ENCODE results near the gene HNF4A. TPM values are rescaled to one million over a fixed set of nuclear protein-coding genes. Genes with fewer than 3 reads are reported as not detected.

HNF4A gene
- total and polyA plus RNA-seq, 7 donors = 0.27 to 124 (median 52.9) TPM; not detected in 2

DNA sequence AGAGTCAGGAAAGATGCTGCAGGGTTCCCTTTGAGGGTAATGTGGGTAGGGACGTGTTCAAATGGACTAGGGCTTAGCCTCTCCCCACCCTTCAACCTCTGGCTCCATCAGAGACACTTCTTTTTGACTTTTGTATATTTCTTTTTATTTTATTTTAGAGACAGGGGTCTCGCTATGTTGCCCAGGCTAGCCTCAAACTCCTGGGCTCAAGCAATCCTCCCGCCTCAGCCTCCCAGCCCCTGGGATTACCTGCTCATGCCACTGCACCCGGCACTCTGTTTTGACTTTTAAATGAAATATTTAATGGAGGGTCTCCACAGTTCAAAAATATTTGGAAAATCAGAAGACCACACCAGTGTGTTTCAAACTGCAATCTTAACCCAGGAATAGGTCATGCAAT is 8.6 kb downstream of the HNF4A start:
- no peaks in the 10 kb centered on the region for H3K36me3 ChIP-seq
- no peak overlapping the region for H3K27ac ChIP-seq
- no peak overlapping the region for H3K4me3 ChIP-seq
- 90% methylated on average over 4 of the region's 4 CpGs for whole genome bisulfite sequencing, 2 donors
- no peak for TF ChIP-seq POLR2AphosphoS5 (IDR thresholded peaks at IDR 0.05)
- TF ChIP-seq, protein P1, sequence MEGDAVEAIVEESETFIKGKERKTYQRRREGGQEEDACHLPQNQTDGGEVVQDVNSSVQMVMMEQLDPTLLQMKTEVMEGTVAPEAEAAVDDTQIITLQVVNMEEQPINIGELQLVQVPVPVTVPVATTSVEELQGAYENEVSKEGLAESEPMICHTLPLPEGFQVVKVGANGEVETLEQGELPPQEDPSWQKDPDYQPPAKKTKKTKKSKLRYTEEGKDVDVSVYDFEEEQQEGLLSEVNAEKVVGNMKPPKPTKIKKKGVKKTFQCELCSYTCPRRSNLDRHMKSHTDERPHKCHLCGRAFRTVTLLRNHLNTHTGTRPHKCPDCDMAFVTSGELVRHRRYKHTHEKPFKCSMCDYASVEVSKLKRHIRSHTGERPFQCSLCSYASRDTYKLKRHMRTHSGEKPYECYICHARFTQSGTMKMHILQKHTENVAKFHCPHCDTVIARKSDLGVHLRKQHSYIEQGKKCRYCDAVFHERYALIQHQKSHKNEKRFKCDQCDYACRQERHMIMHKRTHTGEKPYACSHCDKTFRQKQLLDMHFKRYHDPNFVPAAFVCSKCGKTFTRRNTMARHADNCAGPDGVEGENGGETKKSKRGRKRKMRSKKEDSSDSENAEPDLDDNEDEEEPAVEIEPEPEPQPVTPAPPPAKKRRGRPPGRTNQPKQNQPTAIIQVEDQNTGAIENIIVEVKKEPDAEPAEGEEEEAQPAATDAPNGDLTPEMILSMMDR (IDR thresholded peaks at IDR 0.05) = no peak
- no peak for TF ChIP-seq POLR2A (IDR thresholded peaks at IDR 0.05)
- no peak for TF ChIP-seq EP300 (IDR thresholded peaks at IDR 0.05)
- intact Hi-C loops (cut with DNase I) = no loop called here
- no peaks in the 10 kb centered on the region for H3K4me1 ChIP-seq
- no peak for DNase-seq
- H3K9me3 ChIP-seq = no peaks in the 10 kb centered on the region
- H3K27me3 ChIP-seq = no peaks in the 10 kb centered on the region

DNA sequence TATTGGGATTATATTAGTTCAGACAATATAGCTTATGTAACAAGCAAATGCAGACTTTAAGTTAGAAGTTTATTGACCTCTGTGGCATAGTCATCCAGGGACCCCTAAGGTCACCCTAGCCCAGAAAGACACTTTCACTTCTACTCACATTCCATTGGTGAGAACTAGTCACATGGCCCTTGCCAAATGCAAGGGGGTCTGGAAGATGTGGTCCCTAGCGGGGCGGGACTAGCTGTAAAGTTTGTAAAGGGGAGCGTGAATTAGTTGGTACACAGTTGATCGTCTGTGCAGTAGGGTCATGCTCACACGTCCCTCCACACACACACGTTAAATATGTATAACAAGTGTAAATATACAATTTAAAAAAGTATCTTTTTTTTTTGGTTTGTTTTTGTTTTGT is 9.3 kb downstream of the HNF4A start:
- no peak for DNase-seq
- H3K4me3 ChIP-seq = no peak overlapping the region
- no peaks in the 10 kb centered on the region for H3K4me1 ChIP-seq
- no peaks in the 10 kb centered on the region for H3K27me3 ChIP-seq
- H3K27ac ChIP-seq = no peak overlapping the region
- no peaks in the 10 kb centered on the region for H3K9me3 ChIP-seq
- 77 to 87% methylated on average over 6 of the region's 6 CpGs for WGBS, 2 donors
- intact Hi-C loops (cut with DNase I) = no loop called here
- no peaks in the 10 kb centered on the region for H3K36me3 ChIP-seq
- TF ChIP-seq POLR2AphosphoS5 (IDR thresholded peaks at IDR 0.05) (no peak), POLR2A (IDR thresholded peaks at IDR 0.05) (no peak), EP300 (IDR thresholded peaks at IDR 0.05) (no peak)
- TF ChIP-seq, protein P1 (IDR thresholded peaks at IDR 0.05) = no peak

DNA sequence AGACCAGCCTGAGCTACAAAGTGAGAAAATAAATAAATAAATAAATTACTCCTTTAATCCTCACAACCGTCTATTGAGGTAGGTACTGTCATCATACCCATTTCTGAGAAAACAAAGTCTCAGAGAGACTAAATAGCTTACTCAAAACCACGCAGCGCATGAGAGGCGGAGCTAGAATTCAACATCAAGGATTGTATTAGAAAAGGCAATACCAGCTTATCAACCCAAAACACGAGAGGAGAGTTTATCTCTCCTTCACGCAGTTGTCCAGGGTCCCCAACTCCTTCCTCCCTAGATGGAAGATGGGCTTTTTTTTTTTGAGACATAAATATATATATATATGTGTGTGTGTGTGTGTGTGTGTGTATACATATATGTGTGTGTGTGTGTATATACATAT is 12.2 kb downstream of the HNF4A start:
- TF ChIP-seq POLR2A (IDR thresholded peaks at IDR 0.05) = no peak
- TF ChIP-seq POLR2AphosphoS5 (IDR thresholded peaks at IDR 0.05) = no peak
- TF ChIP-seq, protein P1 (IDR thresholded peaks at IDR 0.05) = no peak
- no peak for TF ChIP-seq EP300 (IDR thresholded peaks at IDR 0.05)
- Histone ChIP-seq H3K27ac (no peak overlapping the region), H3K36me3 (no peaks in the 10 kb centered on the region), H3K4me1 (no peaks in the 10 kb centered on the region), H3K9me3 (no peaks in the 10 kb centered on the region), H3K4me3 (no peak overlapping the region), H3K27me3 (no peaks in the 10 kb centered on the region)
- DNase-seq = no peak
- WGBS, 2 donors = 88 to 94% methylated on average over 6 of the region's 6 CpGs
- intact Hi-C loops (cut with DNase I) = no loop called here

DNA sequence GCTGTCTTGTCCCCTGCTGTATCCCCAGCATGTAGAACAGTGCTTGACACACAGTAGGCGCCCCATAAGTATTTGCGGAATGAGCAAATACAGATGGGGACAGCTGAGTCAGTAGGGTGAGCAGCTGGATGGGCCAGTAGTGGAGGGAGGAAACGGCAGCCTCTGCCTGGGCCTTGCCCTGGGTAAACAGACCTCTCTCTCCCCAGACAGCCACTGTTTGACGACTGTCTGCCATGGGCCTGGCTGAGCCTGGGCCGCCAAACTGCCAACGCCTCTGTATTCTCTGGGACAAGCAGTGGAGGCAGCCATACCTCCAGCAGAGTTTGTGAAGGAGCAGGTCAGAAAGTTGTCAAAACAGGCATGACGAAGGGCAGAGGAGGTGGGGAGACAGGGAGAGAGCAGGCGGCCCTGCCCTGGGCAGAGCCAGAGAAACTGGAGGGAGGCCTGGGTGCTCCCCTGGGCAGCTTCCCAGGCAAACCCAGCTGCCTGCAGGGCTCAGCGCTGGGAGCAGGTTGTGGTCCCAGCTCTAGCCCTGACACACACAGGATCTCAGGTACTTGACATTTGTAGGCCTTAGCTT is 15.2 kb downstream of the HNF4A start:
- DNase-seq = no peak
- 14 to 50% methylated on average over 9 of the region's 9 CpGs for WGBS, 2 donors
- Histone ChIP-seq H3K4me1 (no peaks in the 10 kb centered on the region), H3K27me3 (no peaks in the 10 kb centered on the region), H3K27ac (no peak overlapping the region), H3K4me3 (no peak overlapping the region), H3K9me3 (no peaks in the 10 kb centered on the region), H3K36me3 (no peaks in the 10 kb centered on the region)
- intact Hi-C loops (cut with DNase I) = no loop called here
- TF ChIP-seq, protein P1 (IDR thresholded peaks at IDR 0.05) = no peak
- TF ChIP-seq POLR2AphosphoS5 (IDR thresholded peaks at IDR 0.05) (no peak), POLR2A (IDR thresholded peaks at IDR 0.05) (no peak), EP300 (IDR thresholded peaks at IDR 0.05) (no peak)

DNA sequence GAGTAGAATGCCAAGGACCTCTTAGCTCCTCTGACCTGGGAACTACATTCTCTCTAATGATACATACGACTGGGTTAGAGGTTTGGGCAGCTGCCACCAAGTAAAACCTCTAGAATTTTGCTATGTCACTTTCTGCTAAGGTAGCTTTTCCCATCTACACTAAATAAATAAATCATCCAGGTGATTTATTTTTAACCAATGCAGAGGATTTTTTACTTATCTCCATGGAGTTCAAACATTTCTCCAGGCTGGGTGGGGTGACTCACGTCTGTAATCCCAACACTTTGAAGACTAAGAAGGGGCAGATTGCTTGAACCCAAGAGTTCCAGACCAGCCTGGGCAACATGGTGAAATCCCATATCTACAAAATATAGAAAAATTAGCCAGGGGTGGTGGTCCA is 27.1 kb downstream of the HNF4A start:
- 23 to 44% methylated on average over 2 of the region's 2 CpGs for WGBS, 2 donors
- TF ChIP-seq POLR2AphosphoS5 (IDR thresholded peaks at IDR 0.05) (no peak), EP300 (IDR thresholded peaks at IDR 0.05) (no peak), POLR2A (IDR thresholded peaks at IDR 0.05) (no peak)
- TF ChIP-seq, protein P1 (IDR thresholded peaks at IDR 0.05) = no peak
- H3K27ac ChIP-seq = no peak overlapping the region
- no peaks in the 10 kb centered on the region for H3K9me3 ChIP-seq
- H3K36me3 ChIP-seq = no peaks in the 10 kb centered on the region
- no peak overlapping the region for H3K4me3 ChIP-seq
- H3K27me3 ChIP-seq = peaks cover 0 to 35% (median 8%) of the 10 kb centered on the region in 3 donors
- H3K4me1 ChIP-seq = no peaks in the 10 kb centered on the region
- intact Hi-C loops (cut with DNase I) = loop anchor here (10.0 kb wide), 3 partner anchors 132 to 482 kb away; partner anchors contain the start of gene OSER1
- no peak for DNase-seq

Measured in sigmoid colon (tissue), 7 donors.